Measurements from ENCODE around the gene FOSL2.
A peak's percentile ranks its signal among the peaks of the same experiment; 100 is the strongest.

FOSL2 gene

GRCh38 chr2:28375742-28376631, 16.7 kb upstream of the FOSL2 start:
- DNase-seq: no peak

GRCh38 chr2:28377195-28377816, 15.4 kb upstream of the FOSL2 start:
- DNase-seq: no peak

GRCh38 chr2:28377984-28378678, 14.5 kb upstream of the FOSL2 start:
- DNase-seq: peak; percentile 4

GRCh38 chr2:28378679-28379584, 13.7 kb upstream of the FOSL2 start:
- DNase-seq: no peak

GRCh38 chr2:28380219-28380618, 12.4 kb upstream of the FOSL2 start:
- no peak for DNase-seq

- peak; percentile 73 for DNase-seq
These were observed 11.2 kb upstream of the FOSL2 start for GRCh38 chr2:28381225-28382180.

GRCh38 chr2:28382755-28383154, 9.9 kb upstream of the FOSL2 start:
- no peak for DNase-seq

DNA sequence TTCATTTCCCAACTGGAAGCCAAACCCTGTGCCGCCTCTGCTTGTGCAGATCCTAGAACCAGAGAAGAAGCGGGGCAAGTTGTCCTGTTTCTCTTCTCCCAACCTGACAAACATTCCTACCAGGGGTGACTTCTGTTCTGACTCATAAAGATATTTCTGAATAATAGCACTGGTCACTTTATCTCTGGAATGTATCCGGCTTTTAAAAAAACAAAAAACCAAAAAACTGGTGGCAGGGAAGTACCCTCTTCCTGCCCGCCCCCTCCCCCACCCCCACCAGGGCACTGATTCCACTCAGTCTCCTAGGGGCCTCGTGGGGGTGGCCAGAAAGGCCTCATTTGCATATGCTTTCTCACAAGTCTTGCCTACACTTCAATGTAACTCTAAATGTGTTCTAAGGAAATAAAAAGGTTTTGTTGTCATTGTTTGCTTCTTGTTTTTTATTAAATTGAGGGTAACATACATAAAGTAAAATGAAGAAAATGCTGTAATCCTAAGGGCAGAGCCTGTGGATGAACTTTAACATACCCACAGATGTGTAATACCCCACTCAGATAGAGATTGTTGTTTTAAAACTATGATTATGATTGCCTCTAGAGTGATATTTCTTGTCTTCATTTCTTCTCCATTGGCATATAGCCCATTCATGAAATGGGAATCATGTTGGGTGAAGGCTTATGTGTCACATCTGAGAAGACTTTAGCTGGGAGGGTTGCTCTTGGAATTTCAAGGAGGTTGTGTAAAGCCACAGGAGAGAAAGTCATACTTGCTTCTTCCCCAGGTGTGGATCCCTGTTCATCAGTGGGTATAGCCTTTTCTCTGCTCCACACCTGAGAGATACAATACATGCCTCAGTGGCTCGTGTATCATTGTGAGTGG, 5.3 kb upstream of the FOSL2 start:
- no peak for DNase-seq

GRCh38 chr2:28389399-28390240, 3.0 kb upstream of the FOSL2 start:
- DNase-seq: no peak

DNA sequence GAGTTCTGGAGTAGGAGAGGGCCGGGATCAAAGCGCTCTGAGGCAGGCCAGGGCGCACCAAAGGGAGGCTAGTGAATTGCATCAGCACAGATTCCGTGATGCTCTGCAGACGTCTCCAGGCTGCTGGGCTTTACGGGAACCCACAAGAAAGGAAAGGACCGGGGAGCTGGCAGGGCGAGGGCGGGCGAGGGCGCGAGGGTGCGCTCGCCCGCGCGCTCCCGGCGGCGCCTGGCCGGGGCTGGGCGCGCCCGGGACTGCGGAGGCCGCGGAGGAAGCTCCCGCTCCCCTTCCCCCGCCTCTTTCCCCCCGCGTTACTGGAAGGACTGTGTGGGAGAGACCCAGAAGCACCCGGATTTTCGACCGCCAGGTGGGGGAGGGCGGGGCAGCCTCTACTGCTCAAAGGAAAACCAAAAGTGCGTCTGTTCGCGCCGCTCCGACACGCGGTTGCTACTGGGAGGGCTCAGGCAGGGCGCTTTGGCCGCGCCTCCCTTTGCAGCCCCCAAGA, 2.4 kb upstream of the FOSL2 start:
- peak; percentile 80 for DNase-seq

GRCh38 chr2:28390746-28391563, 1.7 kb upstream of the FOSL2 start:
- DNase-seq: peak; percentile 70

GRCh38 chr2:28391564-28392296, 928 bp upstream of the FOSL2 start:
- DNase-seq: peak; percentile 77

DNA sequence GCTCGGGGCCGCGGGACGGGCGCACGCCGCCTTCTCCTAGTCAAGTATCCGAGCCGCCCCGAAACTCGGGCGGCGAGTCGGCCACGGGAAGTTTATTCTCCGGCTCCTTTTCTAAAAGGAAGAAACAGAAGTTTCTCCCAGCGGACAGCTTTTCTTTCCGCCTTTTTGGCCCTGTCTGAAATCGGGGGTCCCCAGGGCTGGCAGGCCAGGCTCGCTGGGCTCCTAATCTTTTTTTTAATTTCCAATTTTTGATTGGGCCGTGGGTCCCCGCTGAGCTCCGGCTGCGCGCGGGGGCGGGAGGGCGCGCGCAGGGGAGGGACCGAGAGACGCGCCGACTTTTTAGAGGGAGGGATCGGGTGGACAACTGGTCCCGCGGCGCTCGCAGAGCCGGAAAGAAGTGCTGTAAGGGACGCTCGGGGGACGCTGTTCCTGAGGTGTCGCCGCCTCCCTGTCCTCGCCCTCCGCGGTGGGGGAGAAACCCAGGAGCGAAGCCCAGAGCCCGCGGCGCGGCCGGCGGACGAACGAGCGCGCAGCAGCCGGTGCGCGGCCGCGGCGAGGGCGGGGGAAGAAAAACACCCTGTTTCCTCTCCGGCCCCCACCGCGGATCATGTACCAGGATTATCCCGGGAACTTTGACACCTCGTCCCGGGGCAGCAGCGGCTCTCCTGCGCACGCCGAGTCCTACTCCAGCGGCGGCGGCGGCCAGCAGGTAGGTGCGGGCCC, 617 bp downstream of the FOSL2 start:
- DNase-seq: peak; percentile 65

DNA sequence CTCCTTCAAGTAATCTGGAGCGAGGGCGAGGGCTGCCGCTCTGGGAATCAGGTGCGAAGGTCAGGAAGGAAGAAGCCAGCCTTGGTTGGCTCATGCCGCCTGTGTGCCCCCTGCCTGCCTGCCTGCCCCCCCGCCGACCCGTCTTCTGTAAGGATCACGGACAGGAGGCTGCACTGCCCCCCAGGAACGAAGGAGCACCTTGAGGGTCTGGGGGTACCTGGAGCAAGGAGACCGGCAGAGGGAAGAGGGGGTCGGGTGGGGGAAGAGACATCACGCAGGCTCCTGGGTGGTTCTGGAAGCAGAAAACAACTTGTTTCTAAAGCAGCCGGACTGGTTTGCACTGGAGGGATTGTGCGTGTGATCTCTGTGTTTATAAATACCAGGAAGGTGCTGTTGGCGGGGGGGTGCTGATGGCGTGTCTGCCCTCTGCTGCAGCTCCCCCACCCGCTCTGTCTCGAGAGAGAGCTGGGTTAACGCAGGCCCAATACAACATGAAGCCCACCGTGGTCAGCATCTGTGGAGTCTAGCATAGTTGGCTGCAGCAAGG, 1.7 kb downstream of the FOSL2 start:
- DNase-seq: peak; percentile 19

DNA sequence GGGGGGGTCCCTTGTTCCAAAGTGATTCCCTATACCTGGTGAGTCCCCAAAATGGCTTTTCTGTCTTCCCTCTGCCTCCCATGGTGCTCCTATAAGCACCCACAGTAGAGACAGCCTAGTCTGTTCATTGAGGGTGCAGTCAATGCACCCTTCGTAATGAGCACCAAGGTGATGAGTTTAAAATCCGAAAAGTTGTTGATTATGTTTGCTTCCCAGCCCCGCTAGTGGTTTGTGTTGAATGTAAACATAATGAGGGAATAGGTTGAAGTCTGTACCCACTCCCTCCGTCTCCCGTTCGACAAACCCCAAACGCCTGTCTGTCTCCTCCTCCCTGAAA, 2.3 kb downstream of the FOSL2 start:
- no peak for DNase-seq

- DNase-seq: no peak
These were observed 2.8 kb downstream of the FOSL2 start for GRCh38 chr2:28395334-28396061.

Measured in NCI-H146 (cell line).